WTC11 (cell line): ENCODE measurements around the gene KLHL26. TPM values are rescaled to one million over a fixed set of nuclear protein-coding genes. Genes with fewer than 3 reads are reported as not detected.
A peak's percentile ranks its signal among the peaks of the same experiment; 100 is the strongest.

Experiments used
- ATAC-seq: fragments of 200-7000 bp; cut with Tn5 transposase; 2 replicates; pipeline ENCODE4 v1.10.0; 2021; ENCODE audit warnings: mild to moderate bottlenecking, moderate library complexity
- CTCF ChIA-PET: fragments of 300-600 bp; sonication (Branson Sonifier 250); formaldehyde crosslinking; loops from one replicate; lab custom pipeline; 2021; ENCODE audit warnings: antibody characterized with exemption; lab: Charles Lee
- POLR2A ChIA-PET: fragments of 350-600 bp; sonication (Branson Sonifier 250); formaldehyde crosslinking; loops from one replicate; lab custom pipeline; 2021; ENCODE audit warnings: antibody characterized with exemption; lab: Charles Lee
- DNase-seq: peaks from one replicate; pipeline ENCODE4 v3.0.0; 2021; ENCODE audit warnings: low spot score
- H3K27ac Mint-ChIP-seq: 2 replicates; pipeline ENCODE4 v1.8.0; 2021; ENCODE audit warnings: mixed read lengths
- H3K27me3 Mint-ChIP-seq: 2 replicates; pipeline ENCODE4 v1.8.0; 2021; ENCODE audit warnings: low read depth, mild to moderate bottlenecking, moderate library complexity, mixed read lengths
- H3K36me3 Mint-ChIP-seq: 2 replicates; pipeline ENCODE4 v1.8.0; 2021; ENCODE audit warnings: mixed read lengths
- H3K4me1 Mint-ChIP-seq: 2 replicates; pipeline ENCODE4 v1.8.0; 2022; ENCODE audit warnings: mixed read lengths
- H3K4me3 Mint-ChIP-seq: 2 replicates; pipeline ENCODE4 v1.8.0; 2021; ENCODE audit warnings: mild to moderate bottlenecking, moderate library complexity, mixed read lengths
- H3K9me3 Mint-ChIP-seq: 2 replicates; pipeline ENCODE4 v1.8.0; 2021; ENCODE audit warnings: mixed read lengths
- AR ChIP-seq: fragments of 250-450 bp; sonication (Bioruptor Pico); IDR thresholded peaks from 2 replicates; pipeline ENCODE4 v1.9.0; 2021; ENCODE audit warnings: mild to moderate bottlenecking
- ATF2 ChIP-seq: sonication (generic); formaldehyde crosslinking; IDR thresholded peaks from 2 replicates; pipeline ENCODE4 v1.8.1; 2022; ENCODE audit warnings: low read depth, missing genetic modification reagents, borderline replicate concordance
- ATF6 ChIP-seq: sonication (generic); formaldehyde crosslinking; IDR thresholded peaks from 2 replicates; pipeline ENCODE4 v1.8.1; 2023; ENCODE audit warnings: mild to moderate bottlenecking, missing genetic modification reagents
- E2F5 ChIP-seq: sonication (generic); formaldehyde crosslinking; IDR thresholded peaks from 2 replicates; pipeline ENCODE4 v1.8.1; 2022; ENCODE audit warnings: mild to moderate bottlenecking, moderate library complexity, missing genetic modification reagents
- ETV6 ChIP-seq: sonication (generic); formaldehyde crosslinking; IDR thresholded peaks from 2 replicates; pipeline ENCODE4 v1.8.1; 2022; ENCODE audit warnings: mild to moderate bottlenecking, missing genetic modification reagents
- MAX ChIP-seq: sonication (generic); formaldehyde crosslinking; IDR thresholded peaks from 2 replicates; pipeline ENCODE4 v1.8.0; 2022; ENCODE audit warnings: mild to moderate bottlenecking, missing genetic modification reagents
- MLX ChIP-seq: sonication (generic); formaldehyde crosslinking; IDR thresholded peaks from 2 replicates; pipeline ENCODE4 v1.8.1; 2023; ENCODE audit warnings: mild to moderate bottlenecking, missing genetic modification reagents, moderate library complexity
- NR2C2 ChIP-seq: sonication (generic); formaldehyde crosslinking; IDR thresholded peaks from 2 replicates; pipeline ENCODE4 v1.8.0; 2022; ENCODE audit warnings: mild to moderate bottlenecking, missing genetic modification reagents
- PREB ChIP-seq: sonication (generic); formaldehyde crosslinking; IDR thresholded peaks from 2 replicates; pipeline ENCODE4 v1.8.1; 2022; ENCODE audit warnings: mild to moderate bottlenecking, missing genetic modification reagents, moderate library complexity, borderline replicate concordance
- PRRX2 ChIP-seq: fragments of 250-450 bp; sonication (Bioruptor Pico); IDR thresholded peaks from 2 replicates; pipeline ENCODE4 v1.8.0; 2021; ENCODE audit warnings: mild to moderate bottlenecking
- RORB ChIP-seq: fragments of 250-450 bp; sonication (Bioruptor Pico); IDR thresholded peaks from 2 replicates; pipeline ENCODE4 v1.9.0; 2021; ENCODE audit warnings: mild to moderate bottlenecking
- TCF7 ChIP-seq: sonication (generic); formaldehyde crosslinking; IDR thresholded peaks from 2 replicates; pipeline ENCODE4 v1.8.0; 2022; ENCODE audit warnings: mild to moderate bottlenecking, low read depth, missing genetic modification reagents, moderate library complexity
- TEAD1 ChIP-seq: sonication (generic); formaldehyde crosslinking; IDR thresholded peaks from 2 replicates; pipeline ENCODE4 v1.8.0; 2022; ENCODE audit warnings: mild to moderate bottlenecking, missing genetic modification reagents
- TEAD4 ChIP-seq: sonication (generic); formaldehyde crosslinking; IDR thresholded peaks from 2 replicates; pipeline ENCODE4 v1.8.0; 2022; ENCODE audit warnings: mild to moderate bottlenecking, missing genetic modification reagents
- ZNF121 ChIP-seq: sonication (generic); formaldehyde crosslinking; IDR thresholded peaks from 2 replicates; pipeline ENCODE4 v1.8.0; 2023; ENCODE audit warnings: missing genetic modification reagents
- ZNF138 ChIP-seq: sonication (generic); formaldehyde crosslinking; conservative IDR thresholded peaks from 2 replicates; pipeline ENCODE4 v1.8.1; 2022; ENCODE audit warnings: mild to moderate bottlenecking, moderate library complexity, missing genetic modification reagents
- ZNF219 ChIP-seq: sonication (generic); formaldehyde crosslinking; IDR thresholded peaks from 2 replicates; pipeline ENCODE4 v1.8.0; 2023; ENCODE audit warnings: missing genetic modification reagents, mild to moderate bottlenecking, borderline replicate concordance
- ZNF263 ChIP-seq: sonication (generic); formaldehyde crosslinking; IDR thresholded peaks from 2 replicates; pipeline ENCODE4 v1.8.1; 2022; ENCODE audit warnings: low read depth, mild to moderate bottlenecking, moderate library complexity, missing genetic modification reagents
- ZNF425 ChIP-seq: fragments of 250-450 bp; sonication (Bioruptor Pico); conservative IDR thresholded peaks from 2 replicates; pipeline ENCODE4 v1.9.0; 2021; ENCODE audit warnings: mild to moderate bottlenecking
- total RNA-seq: library from RNA; stranded (reverse); gene quantifications from 3 replicates; pipeline ENCODE4 v1.2.3, GENCODE V29; 2021

The KLHL26 gene
- total RNA-seq, 1 experiment from 2014 or later, result 13.1 TPM

- CTCF ChIA-PET, result interaction anchor here (0.7 to 1.0 kb wide), 3 partner anchors 92 to 222 kb away, joined by 3 read pairs; partner anchors contain the start of gene REX1BD
- TF ChIP-seq PRRX2, result no peak
- no peak for TF ChIP-seq ZNF219 (CRISPR knock-in tag)
- peak; percentile 61; the same call in 1 of the 2 replicates for TF ChIP-seq ZNF263 (CRISPR knock-in tag)
- no peak for TF ChIP-seq ETV6
- no peak for TF ChIP-seq ZNF121
- no peak for TF ChIP-seq ZNF425
- no peak for TF ChIP-seq TEAD4 (CRISPR knock-in tag)
- no peak for TF ChIP-seq TCF7
- 0 out of 2 replicates have a peak, but pooled peaks have one; percentile 34 for TF ChIP-seq PREB (CRISPR knock-in tag)
- TF ChIP-seq MAX (CRISPR knock-in tag), result 0 out of 2 replicates have a peak, but pooled peaks have one; percentile 25
- TF ChIP-seq TEAD1 (CRISPR knock-in tag), result no peak; the same call in 1 of the 2 replicates
- no peak for TF ChIP-seq ATF2 (CRISPR knock-in tag)
- no peak for TF ChIP-seq MLX
- TF ChIP-seq RORB (CRISPR knock-in tag), result no peak
- TF ChIP-seq E2F5 (CRISPR knock-in tag), result no peak
- no peak for TF ChIP-seq NR2C2
- no peak for TF ChIP-seq ATF6 (CRISPR knock-in tag)
- TF ChIP-seq ZNF138 (CRISPR knock-in tag), result no peak
- no peak for TF ChIP-seq AR (CRISPR knock-in tag)
Measured at GRCh38 chr19:18683109-18683957, 46.5 kb downstream of the KLHL26 start, which contains the start of gene CRTC1. CRTC1 (plus strand) TSS chr19:18683680; CDS start chr19:18683703, 23 bp downstream.

More at GRCh38 chr19:18683109-18683957, 46.5 kb downstream of the KLHL26 start, which contains the start of gene CRTC1:
- DNase-seq (peak; percentile 84), ATAC-seq (peak; percentile 81)
- Mint-ChIP-seq H3K4me1 (peaks cover 6% of the 10 kb centered on the region), H3K27ac (no peak within 1 kb of the TSS), H3K4me3 (peak within 1 kb of the TSS; percentile 77), H3K36me3 (no peaks in the 10 kb centered on the region), H3K27me3 (no peaks in the 10 kb centered on the region; the same call in 1 of the 2 replicates), H3K9me3 (no peaks in the 10 kb centered on the region)
- POLR2A ChIA-PET, result interaction anchor here (0.6 to 0.7 kb wide), 3 partner anchors 116 to 244 kb away, joined by 3 to 5 read pairs (median 3); no protein-coding TSS in a partner anchor
